ENCODE measurements around the gene PTRH2. TPM values are rescaled to one million over a fixed set of nuclear protein-coding genes. Genes with fewer than 3 reads are reported as not detected.

PTRH2 gene
- total and polyA plus RNA-seq, 2 of the 8 experiments (the other 6 are each of a cell fraction or from before 2014, with no cell fraction given), result 39.4 to 43.2 TPM

DNA sequence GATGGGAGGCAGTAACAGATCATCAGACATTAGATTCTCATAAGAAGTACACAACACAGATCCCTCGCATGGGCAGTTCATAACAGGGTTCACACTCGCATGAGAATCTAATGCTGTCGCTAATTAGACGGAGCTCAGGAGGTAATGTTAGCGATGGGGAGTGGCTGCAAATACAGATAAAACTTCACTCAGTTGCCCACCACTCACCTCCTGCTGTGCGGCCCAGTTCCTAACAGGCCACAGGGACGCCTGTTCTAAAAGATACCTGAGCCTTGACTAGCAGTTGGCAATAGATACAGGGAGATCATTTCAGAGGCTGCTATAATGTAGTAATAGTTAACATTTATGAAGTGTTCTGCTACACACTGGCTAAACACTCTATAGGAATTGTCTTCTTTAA lies 4.9 kb downstream of the PTRH2 start (continued):
- TF ChIP-seq, protein P1, sequence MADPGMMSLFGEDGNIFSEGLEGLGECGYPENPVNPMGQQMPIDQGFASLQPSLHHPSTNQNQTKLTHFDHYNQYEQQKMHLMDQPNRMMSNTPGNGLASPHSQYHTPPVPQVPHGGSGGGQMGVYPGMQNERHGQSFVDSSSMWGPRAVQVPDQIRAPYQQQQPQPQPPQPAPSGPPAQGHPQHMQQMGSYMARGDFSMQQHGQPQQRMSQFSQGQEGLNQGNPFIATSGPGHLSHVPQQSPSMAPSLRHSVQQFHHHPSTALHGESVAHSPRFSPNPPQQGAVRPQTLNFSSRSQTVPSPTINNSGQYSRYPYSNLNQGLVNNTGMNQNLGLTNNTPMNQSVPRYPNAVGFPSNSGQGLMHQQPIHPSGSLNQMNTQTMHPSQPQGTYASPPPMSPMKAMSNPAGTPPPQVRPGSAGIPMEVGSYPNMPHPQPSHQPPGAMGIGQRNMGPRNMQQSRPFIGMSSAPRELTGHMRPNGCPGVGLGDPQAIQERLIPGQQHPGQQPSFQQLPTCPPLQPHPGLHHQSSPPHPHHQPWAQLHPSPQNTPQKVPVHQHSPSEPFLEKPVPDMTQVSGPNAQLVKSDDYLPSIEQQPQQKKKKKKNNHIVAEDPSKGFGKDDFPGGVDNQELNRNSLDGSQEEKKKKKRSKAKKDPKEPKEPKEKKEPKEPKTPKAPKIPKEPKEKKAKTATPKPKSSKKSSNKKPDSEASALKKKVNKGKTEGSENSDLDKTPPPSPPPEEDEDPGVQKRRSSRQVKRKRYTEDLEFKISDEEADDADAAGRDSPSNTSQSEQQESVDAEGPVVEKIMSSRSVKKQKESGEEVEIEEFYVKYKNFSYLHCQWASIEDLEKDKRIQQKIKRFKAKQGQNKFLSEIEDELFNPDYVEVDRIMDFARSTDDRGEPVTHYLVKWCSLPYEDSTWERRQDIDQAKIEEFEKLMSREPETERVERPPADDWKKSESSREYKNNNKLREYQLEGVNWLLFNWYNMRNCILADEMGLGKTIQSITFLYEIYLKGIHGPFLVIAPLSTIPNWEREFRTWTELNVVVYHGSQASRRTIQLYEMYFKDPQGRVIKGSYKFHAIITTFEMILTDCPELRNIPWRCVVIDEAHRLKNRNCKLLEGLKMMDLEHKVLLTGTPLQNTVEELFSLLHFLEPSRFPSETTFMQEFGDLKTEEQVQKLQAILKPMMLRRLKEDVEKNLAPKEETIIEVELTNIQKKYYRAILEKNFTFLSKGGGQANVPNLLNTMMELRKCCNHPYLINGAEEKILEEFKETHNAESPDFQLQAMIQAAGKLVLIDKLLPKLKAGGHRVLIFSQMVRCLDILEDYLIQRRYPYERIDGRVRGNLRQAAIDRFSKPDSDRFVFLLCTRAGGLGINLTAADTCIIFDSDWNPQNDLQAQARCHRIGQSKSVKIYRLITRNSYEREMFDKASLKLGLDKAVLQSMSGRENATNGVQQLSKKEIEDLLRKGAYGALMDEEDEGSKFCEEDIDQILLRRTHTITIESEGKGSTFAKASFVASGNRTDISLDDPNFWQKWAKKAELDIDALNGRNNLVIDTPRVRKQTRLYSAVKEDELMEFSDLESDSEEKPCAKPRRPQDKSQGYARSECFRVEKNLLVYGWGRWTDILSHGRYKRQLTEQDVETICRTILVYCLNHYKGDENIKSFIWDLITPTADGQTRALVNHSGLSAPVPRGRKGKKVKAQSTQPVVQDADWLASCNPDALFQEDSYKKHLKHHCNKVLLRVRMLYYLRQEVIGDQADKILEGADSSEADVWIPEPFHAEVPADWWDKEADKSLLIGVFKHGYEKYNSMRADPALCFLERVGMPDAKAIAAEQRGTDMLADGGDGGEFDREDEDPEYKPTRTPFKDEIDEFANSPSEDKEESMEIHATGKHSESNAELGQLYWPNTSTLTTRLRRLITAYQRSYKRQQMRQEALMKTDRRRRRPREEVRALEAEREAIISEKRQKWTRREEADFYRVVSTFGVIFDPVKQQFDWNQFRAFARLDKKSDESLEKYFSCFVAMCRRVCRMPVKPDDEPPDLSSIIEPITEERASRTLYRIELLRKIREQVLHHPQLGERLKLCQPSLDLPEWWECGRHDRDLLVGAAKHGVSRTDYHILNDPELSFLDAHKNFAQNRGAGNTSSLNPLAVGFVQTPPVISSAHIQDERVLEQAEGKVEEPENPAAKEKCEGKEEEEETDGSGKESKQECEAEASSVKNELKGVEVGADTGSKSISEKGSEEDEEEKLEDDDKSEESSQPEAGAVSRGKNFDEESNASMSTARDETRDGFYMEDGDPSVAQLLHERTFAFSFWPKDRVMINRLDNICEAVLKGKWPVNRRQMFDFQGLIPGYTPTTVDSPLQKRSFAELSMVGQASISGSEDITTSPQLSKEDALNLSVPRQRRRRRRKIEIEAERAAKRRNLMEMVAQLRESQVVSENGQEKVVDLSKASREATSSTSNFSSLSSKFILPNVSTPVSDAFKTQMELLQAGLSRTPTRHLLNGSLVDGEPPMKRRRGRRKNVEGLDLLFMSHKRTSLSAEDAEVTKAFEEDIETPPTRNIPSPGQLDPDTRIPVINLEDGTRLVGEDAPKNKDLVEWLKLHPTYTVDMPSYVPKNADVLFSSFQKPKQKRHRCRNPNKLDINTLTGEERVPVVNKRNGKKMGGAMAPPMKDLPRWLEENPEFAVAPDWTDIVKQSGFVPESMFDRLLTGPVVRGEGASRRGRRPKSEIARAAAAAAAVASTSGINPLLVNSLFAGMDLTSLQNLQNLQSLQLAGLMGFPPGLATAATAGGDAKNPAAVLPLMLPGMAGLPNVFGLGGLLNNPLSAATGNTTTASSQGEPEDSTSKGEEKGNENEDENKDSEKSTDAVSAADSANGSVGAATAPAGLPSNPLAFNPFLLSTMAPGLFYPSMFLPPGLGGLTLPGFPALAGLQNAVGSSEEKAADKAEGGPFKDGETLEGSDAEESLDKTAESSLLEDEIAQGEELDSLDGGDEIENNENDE (IDR thresholded peaks at IDR 0.05; ENCODE audit: insufficient replicate concordance, low read length), result no peak
- TF ChIP-seq JUND (IDR thresholded peaks at IDR 0.05; ENCODE audit: low read length), result no peak
- TF ChIP-seq FOSL1 (IDR thresholded peaks at IDR 0.05; ENCODE audit: insufficient read depth, low read depth, low read length), result no peak

Data from H1 (cell line).